CD8-positive, alpha-beta memory T cell (primary cell): ENCODE data around the gene LGALS14. TPM values are rescaled to one million over a fixed set of nuclear protein-coding genes. Genes with fewer than 3 reads are reported as not detected.

Source experiments
- CTCF ChIA-PET: fragments of 350-600 bp; sonication (Branson Sonifier 250); formaldehyde crosslinking; loops from one replicate; lab custom pipeline; 2021; ENCODE audit warnings: antibody characterized with exemption; lab: Charles Lee
- POLR2A ChIA-PET: fragments of 350-600 bp; sonication (Branson Sonifier 250); formaldehyde crosslinking; loops from one replicate; lab custom pipeline; 2021; ENCODE audit warnings: antibody characterized with exemption; lab: Charles Lee
- DNase-seq, 5 donors: peaks; one replicate each; pipeline versions ENCODE4 v3.0.0 to v3.0.0-alpha.2; 2020 to 2022; ENCODE audit warnings: mixed read lengths in 1 of 5
- H3K27ac ChIP-seq: one replicate; pipeline ENCODE4 v1.7.0; 2013; ENCODE audit warnings: low read depth, mild to moderate bottlenecking, low read length, moderate library complexity
- H3K27me3 ChIP-seq: 2 replicates; pipeline ENCODE4 v1.7.0; 2013; ENCODE audit warnings: low read length, mild to moderate bottlenecking; ENCODE audit not compliant: insufficient read depth, poor library complexity, severe bottlenecking
- H3K36me3 ChIP-seq: 2 replicates; pipeline ENCODE4 v1.7.0; 2013; ENCODE audit warnings: mild to moderate bottlenecking, low read length, moderate library complexity; ENCODE audit not compliant: insufficient read depth
- H3K4me1 ChIP-seq: 2 replicates; pipeline ENCODE4 v1.7.0; 2013; ENCODE audit warnings: mild to moderate bottlenecking, low read length, moderate library complexity; ENCODE audit not compliant: insufficient read depth
- H3K4me3 ChIP-seq: 2 replicates; pipeline ENCODE4 v1.7.0; 2013; ENCODE audit warnings: mild to moderate bottlenecking, low read length
- H3K9me3 ChIP-seq: 2 replicates; pipeline ENCODE4 v1.7.0; 2013; ENCODE audit warnings: mild to moderate bottlenecking, low read length
- H3K27ac Mint-ChIP-seq, 8 donors: one replicate each; pipeline ENCODE4 v1.8.0; 2020 to 2021; ENCODE audit warnings: mixed read lengths in 8 of 8, mild to moderate bottlenecking in 6 of 8, inconsistent platforms in 3 of 8, moderate library complexity in 3 of 8
- H3K27me3 Mint-ChIP-seq, 2 donors: one replicate each; pipeline ENCODE4 v1.8.0; 2020 to 2021; ENCODE audit warnings: mixed read lengths in 2 of 2, mild to moderate bottlenecking in 1 of 2, moderate library complexity in 1 of 2
- H3K36me3 Mint-ChIP-seq, 3 donors: one replicate each; pipeline ENCODE4 v1.8.0; 2020 to 2021; ENCODE audit warnings: mixed read lengths in 3 of 3, inconsistent platforms in 1 of 3, mild to moderate bottlenecking in 1 of 3
- H3K4me1 Mint-ChIP-seq, 3 donors: one replicate each; pipeline ENCODE4 v1.8.0; 2020 to 2021; ENCODE audit warnings: mixed read lengths in 3 of 3, inconsistent platforms in 1 of 3, mild to moderate bottlenecking in 1 of 3
- H3K4me3 Mint-ChIP-seq, 7 donors: one replicate each; pipeline ENCODE4 v1.8.0; 2020 to 2021; ENCODE audit warnings: mixed read lengths in 7 of 7, mild to moderate bottlenecking in 6 of 7, moderate library complexity in 4 of 7, inconsistent platforms in 2 of 7
- H3K9me3 Mint-ChIP-seq, 5 donors: one replicate each; pipeline ENCODE4 v1.8.0; 2020 to 2022; ENCODE audit warnings: mixed read lengths in 5 of 5, mild to moderate bottlenecking in 3 of 5, moderate library complexity in 2 of 5, inconsistent platforms in 1 of 5
- polyA plus RNA-seq: library from polyadenylated mRNA; unstranded; fragments of 300-500 nt; fragmentation: Illumina TruSeq; gene quantifications from one replicate; pipeline ENCODE4 v1.2.3, GENCODE V29; 2021
- total RNA-seq, 2 experiments: library from RNA; stranded (reverse); gene quantifications; one replicate each; pipeline ENCODE4 v1.2.3, GENCODE V29; 2021

The LGALS14 gene
- total and polyA plus RNA-seq, 3 experiments from 2014 or later = not detected

- H3K9me3 Mint-ChIP-seq = no peaks in the 10 kb centered on the region
- no peak overlapping the region for H3K27ac ChIP-seq
- CTCF ChIA-PET = no interaction called here
- no peak for DNase-seq
- no peaks in the 10 kb centered on the region for H3K36me3 ChIP-seq
- no peak overlapping the region for H3K4me3 Mint-ChIP-seq
- H3K4me1 ChIP-seq = no peaks in the 10 kb centered on the region
- no peaks in the 10 kb centered on the region for H3K36me3 Mint-ChIP-seq
- no peaks in the 10 kb centered on the region for H3K27me3 ChIP-seq
- no peaks in the 10 kb centered on the region for H3K4me1 Mint-ChIP-seq
- H3K4me3 ChIP-seq = no peak overlapping the region
- no peak overlapping the region for H3K27ac Mint-ChIP-seq
- no peaks in the 10 kb centered on the region for H3K9me3 ChIP-seq
- H3K27me3 Mint-ChIP-seq = peaks cover 11 to 27% of the 10 kb centered on the region in 2 donors
- POLR2A ChIA-PET = no interaction called here
These were observed 48.5 kb downstream of the LGALS14 start for GRCh38 chr19:39752795-39753194.

GRCh38 chr19:39754544-39754943 is 50.3 kb downstream of the LGALS14 start:
- Histone ChIP-seq H3K27ac (no peak overlapping the region), H3K4me1 (no peaks in the 10 kb centered on the region), H3K36me3 (no peaks in the 10 kb centered on the region), H3K4me3 (no peak overlapping the region), H3K27me3 (no peaks in the 10 kb centered on the region), H3K9me3 (no peaks in the 10 kb centered on the region)
- no peaks in the 10 kb centered on the region for H3K9me3 Mint-ChIP-seq
- H3K27ac Mint-ChIP-seq = no peak overlapping the region
- H3K36me3 Mint-ChIP-seq = no peaks in the 10 kb centered on the region
- no peak for DNase-seq
- CTCF ChIA-PET = no interaction called here
- POLR2A ChIA-PET = no interaction called here
- H3K4me3 Mint-ChIP-seq = no peak overlapping the region
- H3K27me3 Mint-ChIP-seq = peaks cover 18 to 38% of the 10 kb centered on the region in 2 donors
- no peaks in the 10 kb centered on the region for H3K4me1 Mint-ChIP-seq

- no peak overlapping the region for H3K27ac ChIP-seq
- CTCF ChIA-PET = no interaction called here
- DNase-seq = no peak
- no peaks in the 10 kb centered on the region for H3K27me3 ChIP-seq
- H3K36me3 Mint-ChIP-seq = no peaks in the 10 kb centered on the region
- no peaks in the 10 kb centered on the region for H3K4me1 ChIP-seq
- H3K9me3 Mint-ChIP-seq = no peaks in the 10 kb centered on the region
- no peaks in the 10 kb centered on the region for H3K9me3 ChIP-seq
- no peak overlapping the region for H3K4me3 Mint-ChIP-seq
- no peak overlapping the region for H3K27ac Mint-ChIP-seq
- H3K4me1 Mint-ChIP-seq = no peaks in the 10 kb centered on the region
- H3K36me3 ChIP-seq = no peaks in the 10 kb centered on the region
- H3K4me3 ChIP-seq = no peak overlapping the region
- POLR2A ChIA-PET = no interaction called here
- H3K27me3 Mint-ChIP-seq = peaks cover 18 to 42% of the 10 kb centered on the region in 2 donors
These were observed 50.7 kb downstream of the LGALS14 start for GRCh38 chr19:39754971-39755370.

Other genes starting within 250 kb of the LGALS14 start
- 100 to 1,000 TPM; 131 to 137 TPM for gene TIMM50, start 223.6 kb upstream of the LGALS14 start, total RNA-seq
- 47.3 TPM for gene TIMM50, start 223.6 kb upstream of the LGALS14 start, polyA plus RNA-seq
- 1 to 10 TPM in 1 of 2 experiments, under 1 TPM in 1; 0.92 to 1.4 TPM for gene DLL3, start 205.5 kb upstream of the LGALS14 start, total RNA-seq
- 0.25 TPM for gene DLL3, start 205.5 kb upstream of the LGALS14 start, polyA plus RNA-seq
- gene SELENOV, start 189.3 kb upstream of the LGALS14 start, total RNA-seq = not detected
- gene SELENOV, start 189.3 kb upstream of the LGALS14 start, polyA plus RNA-seq = not detected
- gene EID2B, start 171.6 kb upstream of the LGALS14 start, total RNA-seq = 1 to 10 TPM; 3.4 to 3.7 TPM
- 8.5 TPM for gene EID2B, start 171.6 kb upstream of the LGALS14 start, polyA plus RNA-seq
- gene EID2, start 164.3 kb upstream of the LGALS14 start, total RNA-seq = 10 to 100 TPM; 14.0 to 15.4 TPM
- gene EID2, start 164.3 kb upstream of the LGALS14 start, polyA plus RNA-seq = 29.2 TPM
- gene LGALS13, start 102.0 kb upstream of the LGALS14 start, total RNA-seq = not detected
- gene LGALS13, start 102.0 kb upstream of the LGALS14 start, polyA plus RNA-seq = not detected
- not detected for gene LGALS16, start 48.6 kb upstream of the LGALS14 start, total RNA-seq
- not detected for gene LGALS16, start 48.6 kb upstream of the LGALS14 start, polyA plus RNA-seq
- gene CLC, start 33.5 kb downstream of the LGALS14 start, total RNA-seq = not detected
- 0.84 TPM for gene CLC, start 33.5 kb downstream of the LGALS14 start, polyA plus RNA-seq
- not detected for gene LEUTX, start 74.4 kb downstream of the LGALS14 start, total RNA-seq
- gene LEUTX, start 74.4 kb downstream of the LGALS14 start, polyA plus RNA-seq = not detected
- gene DYRK1B, start 129.7 kb downstream of the LGALS14 start, total RNA-seq = 1 to 10 TPM; 7.9 to 9.1 TPM
- gene DYRK1B, start 129.7 kb downstream of the LGALS14 start, polyA plus RNA-seq = 15.3 TPM
- gene FBL, start 141.9 kb downstream of the LGALS14 start, total RNA-seq = 100 to 1,000 TPM; 661 to 682 TPM
- 182 TPM for gene FBL, start 141.9 kb downstream of the LGALS14 start, polyA plus RNA-seq
- 1 to 10 TPM; 7.0 to 7.9 TPM for gene FCGBP, start 230.2 kb downstream of the LGALS14 start, total RNA-seq
- gene FCGBP, start 230.2 kb downstream of the LGALS14 start, polyA plus RNA-seq = 2.7 TPM